GM21528 (cell line): Measurements from ENCODE around the gene RNF150.
"Not testable (repeated sequence)": the region's sequence is repeated elsewhere in the genome, so short reads cannot be mapped to it uniquely, and the experiment has no call there.

Source experiments
- ATAC-seq: cut with Tn5 transposase; IDR thresholded peaks from one replicate; pipeline ENCODE4 v1.9.1; 2021; ENCODE audit warnings: mild to moderate bottlenecking, moderate library complexity; ENCODE audit not compliant: unreplicated experiment, low FRiP score

Gene RNF150

DNA sequence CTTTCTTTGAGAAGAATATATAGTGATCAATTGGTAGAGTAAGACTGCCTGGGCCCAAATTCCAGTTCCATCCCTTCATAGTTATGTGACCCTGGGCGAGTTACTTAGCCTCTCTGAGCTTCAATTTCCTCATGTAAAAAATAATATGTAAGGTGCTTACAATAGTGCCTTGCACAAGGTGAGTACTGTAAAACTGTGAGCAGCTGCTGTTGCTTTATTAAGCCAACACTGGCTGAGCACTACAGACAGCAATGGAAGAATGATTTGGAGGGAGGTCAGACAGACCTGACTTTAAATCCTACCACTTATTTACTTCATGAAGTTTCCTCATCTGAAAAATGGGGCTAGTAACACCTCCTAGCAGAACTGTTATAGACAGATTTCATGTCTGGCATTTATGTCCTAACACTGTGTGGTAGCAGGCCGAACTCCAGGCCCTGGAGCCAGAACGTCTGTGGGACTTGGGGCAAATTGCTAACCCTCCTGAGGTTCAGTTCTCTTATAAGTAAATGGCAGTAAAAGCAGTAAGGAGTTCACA is 53.8 kb downstream of the RNF150 start:
- ATAC-seq = no peak

DNA sequence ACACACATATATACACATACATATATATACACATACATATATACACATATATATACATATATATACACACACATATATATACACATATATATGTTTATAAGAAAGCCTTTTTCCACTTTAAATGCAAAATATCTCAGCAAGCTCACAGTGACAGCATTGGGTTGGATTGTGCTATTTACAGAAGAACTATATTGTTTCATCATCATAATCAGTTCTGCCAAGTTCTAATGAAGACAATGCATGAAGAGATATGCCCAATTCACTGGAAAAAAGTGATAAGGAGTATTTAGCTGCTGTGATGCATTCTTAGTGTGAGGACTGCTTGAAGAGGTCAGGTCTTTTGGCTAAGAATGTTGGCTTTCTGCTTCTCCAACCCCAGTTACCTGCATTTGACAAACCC is 54.4 kb downstream of the RNF150 start:
- ATAC-seq = no peak

DNA sequence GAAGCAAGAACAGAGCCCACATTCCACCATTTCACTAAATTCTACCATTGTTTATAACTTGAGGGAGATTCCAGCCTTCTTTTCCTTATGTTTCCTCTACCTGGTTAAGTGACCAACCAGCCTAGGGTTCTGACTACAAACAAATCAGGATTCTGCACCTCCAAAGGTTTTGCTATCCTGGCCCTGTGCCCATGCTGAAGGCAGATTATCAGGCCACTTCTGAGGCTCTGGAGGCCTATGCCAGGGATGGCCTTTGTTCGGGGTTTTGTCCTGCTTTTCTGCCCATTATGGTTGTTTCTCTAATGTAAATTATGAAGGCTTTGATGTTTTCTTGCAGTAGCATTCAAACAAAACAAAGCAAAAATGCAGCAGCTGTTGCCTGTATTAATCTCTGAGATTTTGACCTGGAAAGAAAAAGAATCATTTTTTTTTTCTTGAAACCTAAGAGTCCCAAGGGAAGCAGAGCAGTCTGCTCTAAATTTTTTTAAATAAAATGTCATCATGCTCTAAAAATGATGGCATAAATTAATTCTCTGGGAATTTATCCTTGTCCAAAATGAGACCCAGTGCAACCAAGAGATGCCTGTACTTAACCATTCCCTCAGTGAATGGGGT is 55.6 kb downstream of the RNF150 start:
- no peak for ATAC-seq

DNA sequence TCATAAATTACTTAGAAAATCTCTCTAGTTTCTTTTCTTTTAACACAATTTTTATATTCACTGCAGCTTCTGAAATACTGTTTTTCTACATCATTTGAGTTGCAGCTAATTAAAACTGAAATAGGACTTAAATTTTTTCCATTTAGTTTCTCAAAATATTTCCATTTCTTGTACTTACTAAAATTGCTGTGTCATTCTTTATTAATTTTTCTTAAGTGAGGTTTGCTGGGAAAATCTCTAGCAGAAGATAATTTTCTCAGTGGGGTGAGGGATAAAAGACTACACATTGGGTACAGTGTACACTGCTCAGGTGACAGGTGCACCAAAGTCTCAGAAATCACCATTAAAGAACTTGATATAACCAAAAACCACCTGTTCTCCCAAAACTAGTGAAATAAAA is 57.7 kb downstream of the RNF150 start:
- ATAC-seq = no peak

DNA sequence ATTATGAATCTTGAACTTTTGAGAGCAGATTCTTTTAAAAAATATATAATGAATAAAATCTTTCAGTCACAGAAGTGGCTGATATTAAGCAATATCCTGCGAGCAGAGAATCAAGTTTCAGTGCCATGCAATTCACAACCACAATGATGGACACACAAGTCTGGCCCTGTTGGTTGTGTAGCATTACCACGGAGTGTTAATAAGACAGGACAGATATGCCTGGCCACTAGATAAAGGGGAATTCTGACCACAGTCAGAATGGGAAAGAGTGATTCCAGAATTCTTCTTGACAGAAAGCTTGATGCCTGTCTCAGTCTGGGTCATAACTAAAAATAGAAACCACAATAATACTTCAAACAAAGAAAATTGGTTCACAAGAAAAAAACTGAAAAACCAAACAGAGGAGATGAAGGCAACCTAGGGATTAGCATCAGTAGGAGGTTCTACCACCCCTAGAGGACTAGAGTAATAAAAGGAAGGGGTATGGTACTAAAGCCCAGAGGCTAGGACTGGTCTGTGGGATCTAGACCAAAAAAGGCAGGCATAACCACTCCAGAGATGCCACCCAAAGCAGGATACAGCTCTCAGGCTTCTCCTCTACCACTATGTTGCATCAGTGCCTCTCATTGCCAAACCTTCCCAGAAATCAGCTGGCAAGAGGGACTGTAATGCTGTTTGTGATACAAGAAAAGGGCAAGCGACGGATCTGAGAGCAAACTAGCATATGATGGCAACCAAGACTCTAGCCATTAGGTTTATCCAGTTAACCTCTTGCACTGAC is 59.0 kb downstream of the RNF150 start:
- ATAC-seq = no peak

DNA sequence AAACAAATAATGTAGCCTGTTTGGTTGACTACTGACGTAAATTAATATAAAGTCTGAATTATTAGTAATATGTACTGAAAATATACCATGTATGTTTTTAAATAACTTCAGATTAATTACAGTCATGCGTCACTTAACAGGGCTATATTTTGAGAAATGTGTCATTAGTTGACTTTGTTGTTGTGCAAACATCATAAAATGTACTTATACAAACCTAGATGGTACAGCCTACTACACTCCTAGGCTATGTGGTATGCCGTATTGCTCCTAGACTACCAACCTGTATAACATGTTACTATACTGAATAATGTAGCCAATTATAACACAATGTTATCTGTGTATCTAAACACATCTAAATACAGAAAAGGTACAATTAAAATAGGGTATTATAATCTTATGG is 66.6 kb downstream of the RNF150 start:
- no peak for ATAC-seq

DNA sequence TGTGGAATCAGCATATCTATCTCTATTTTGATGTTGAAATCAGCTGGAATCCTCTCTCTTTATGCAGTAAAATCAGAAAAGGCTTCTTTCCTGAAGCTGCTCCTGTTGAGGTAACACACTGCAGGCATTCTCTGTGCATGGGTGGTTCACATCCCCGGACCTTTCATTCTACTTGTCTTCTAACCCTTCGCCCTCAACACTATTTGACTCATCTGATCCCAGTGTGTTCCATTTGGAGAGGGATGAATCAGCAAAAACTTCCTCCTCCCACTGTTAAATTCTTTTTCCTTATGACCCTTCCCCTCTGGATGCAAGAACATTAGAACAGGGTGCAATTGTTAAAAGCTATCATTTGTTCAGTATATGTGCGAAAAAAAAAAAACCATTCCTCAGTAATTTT is 67.4 kb downstream of the RNF150 start:
- ATAC-seq = no peak

DNA sequence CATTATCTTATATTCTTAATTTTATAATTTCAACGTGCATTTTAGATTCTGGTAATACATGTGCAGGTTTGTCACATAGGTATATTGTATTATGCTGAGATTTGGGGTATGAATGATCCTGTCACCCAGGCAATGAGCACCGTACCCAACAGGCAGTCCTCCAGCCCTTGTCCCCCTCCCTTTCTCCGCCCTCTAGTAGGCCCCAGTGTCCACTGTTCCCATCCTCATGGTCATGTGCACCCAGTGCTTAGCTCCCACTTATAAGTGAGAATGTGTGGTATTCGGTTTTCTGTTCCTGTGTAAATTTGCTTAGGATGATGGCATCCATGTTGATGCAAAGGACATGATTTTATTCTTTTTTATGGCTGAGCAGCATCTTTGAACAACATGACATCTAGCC is 70.6 kb downstream of the RNF150 start:
- ATAC-seq = no peak

DNA sequence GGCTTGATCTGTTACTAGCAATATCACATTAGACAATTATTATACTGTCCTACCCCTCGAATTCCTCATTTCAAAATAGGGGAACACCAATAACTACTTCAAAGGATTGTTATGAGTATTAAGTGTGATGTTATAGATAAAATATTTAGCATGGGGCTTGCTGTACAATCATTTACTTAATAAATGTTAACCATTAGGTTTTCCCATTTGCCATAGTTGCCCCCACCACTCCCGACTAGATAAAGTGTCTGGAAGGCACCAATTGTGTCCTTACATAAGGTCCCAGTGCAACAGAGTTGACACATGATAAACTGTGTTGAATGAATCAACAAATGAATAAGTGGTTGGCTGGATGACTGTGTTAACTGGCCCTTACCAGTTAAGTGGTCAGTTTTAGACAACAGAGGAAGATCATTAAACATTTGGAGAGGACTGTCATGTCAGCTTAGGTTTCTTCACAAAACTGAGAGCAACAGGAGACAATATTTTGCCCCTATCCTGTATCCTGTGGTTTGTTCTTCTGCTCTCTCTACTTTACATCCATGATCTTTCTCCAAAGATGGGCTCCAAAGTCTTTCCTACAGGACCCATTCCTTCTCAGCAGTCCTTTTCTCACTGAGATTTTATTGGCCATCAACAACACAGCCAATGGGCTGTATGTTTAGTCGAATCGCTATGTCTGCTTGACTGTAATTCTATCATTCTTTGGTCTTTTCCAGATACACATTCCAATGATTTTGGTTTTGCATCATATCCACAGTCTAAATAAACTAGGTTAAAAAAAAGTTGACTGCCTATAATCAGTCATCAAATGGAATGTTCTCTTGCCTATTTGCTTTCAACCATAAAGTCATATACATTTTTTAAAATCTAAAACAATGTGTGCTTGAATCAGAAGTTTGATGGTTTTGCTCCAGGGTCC is 74.4 kb downstream of the RNF150 start:
- no peak for ATAC-seq

DNA sequence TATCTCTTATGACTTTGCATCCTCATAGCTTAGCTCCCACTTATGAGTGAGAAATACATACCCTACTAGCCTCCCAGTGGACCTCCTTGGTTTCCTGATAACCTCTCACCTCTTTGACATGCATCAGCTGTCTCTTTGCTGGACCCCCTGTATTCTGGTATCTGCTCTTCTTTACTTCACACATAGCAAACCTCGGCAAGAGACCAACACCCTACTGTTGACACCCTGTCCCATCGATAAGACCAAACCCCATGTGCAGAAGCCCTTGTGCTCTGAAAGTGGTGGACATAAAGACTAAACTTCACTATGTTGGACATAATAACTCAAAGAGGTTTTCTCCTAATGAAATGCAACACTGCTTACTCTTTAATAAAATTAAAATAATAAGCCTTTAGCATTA is 75.7 kb downstream of the RNF150 start:
- no peak for ATAC-seq

DNA sequence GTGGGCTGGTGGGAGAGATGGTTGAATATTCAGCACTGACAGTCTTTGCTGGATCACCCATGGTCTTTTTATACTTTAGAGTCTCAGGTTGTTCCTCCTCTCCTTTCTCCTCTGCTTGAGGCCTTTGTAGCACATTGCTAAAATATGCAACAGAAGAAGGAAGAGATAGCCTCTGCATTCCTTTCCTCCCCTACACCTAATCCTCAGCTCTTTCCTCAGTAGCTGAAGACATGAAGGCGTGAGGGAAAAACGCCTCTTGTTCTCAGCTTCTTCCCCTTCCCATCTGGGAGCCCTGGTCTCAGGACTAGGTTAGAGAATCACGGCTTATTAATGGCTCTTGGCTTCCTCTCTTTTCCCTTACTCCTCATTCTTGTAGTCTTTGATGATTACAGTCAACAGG is 76.8 kb downstream of the RNF150 start:
- ATAC-seq = no peak

DNA sequence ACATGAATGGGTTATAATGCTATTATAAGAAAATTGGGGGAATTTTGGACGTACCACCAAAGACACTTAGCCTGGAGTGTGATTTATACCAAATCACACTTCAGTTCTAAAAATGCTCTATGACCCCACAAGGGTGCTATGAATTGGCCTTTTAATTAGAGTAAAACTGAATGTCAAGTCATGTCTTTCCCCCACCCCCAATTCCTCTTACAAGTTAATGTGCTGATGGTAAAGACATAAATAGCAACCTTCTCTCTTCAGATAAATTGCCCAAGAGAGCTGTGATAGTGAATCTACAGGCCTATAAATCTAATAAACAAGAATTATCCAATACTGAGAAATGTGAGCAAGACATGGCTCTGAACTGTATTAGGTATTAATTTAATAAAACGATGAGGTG is 78.8 kb downstream of the RNF150 start:
- ATAC-seq = no peak

DNA sequence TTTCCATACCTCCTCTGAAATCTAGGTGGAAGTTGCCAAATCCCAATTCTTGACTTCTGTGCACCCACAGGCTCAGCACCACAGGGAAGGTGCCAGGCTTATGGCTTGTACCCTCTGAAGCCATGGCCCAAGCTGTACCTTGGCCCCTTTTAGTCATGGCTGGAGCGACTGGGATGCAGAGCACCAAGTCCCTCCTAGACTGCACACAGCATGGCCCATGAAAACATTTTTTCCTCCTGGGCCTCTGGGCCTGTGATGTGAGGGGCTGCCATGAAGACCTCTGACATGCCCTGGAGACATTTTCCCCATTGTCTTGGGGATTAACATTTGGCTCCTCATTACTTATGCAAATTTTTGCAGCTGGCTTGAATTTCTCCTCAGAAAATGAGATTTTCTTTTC is 82.3 kb downstream of the RNF150 start:
- not testable (repeated sequence) for ATAC-seq

DNA sequence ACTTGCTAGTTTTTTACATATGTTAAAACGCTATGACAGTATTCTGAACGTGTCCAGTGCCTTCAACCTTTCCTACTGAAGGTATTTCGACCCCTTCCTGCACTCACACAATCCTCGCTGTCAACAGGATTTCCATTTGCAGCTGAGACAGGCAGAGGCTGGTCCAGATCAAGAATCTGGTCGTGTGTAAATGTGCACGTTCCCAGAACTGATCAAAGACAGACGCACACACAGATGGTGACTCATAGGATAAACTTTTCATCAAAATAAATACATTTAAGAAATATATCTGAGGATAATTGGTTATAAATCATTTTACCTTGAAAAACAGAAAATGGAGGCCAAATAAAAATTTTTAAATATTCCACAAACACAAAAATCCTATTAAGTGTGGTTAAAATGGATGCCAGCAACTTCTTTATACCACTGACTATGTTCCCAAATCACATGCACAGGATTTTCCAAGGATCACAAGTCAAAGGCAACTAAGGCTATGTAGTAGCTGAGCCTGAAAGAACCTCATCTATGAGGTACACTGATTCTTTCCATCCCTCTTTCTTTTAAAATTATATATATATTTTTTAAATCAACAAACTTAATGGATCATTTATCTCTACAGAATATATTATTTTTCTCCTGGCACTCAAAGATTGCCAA is 85.9 kb downstream of the RNF150 start:
- ATAC-seq = no peak

DNA sequence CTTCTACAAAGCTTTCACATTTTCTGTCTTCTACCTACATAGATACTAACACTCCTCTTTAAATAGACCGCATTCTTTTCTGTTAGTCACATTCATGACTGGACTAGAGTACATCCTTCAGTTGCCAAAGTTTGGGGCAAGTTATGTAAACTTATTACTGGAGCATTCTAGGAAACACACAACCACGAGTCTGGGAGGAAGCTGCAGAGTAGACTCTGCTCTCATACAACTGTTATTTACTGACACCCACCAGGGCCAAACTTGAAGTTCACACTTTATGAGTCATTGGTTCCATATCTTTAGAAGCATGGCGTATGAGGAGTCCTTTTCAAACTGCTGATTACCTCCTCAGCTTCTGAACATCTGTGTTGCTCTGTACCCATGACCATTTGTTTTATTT is 87.0 kb downstream of the RNF150 start:
- ATAC-seq = no peak

DNA sequence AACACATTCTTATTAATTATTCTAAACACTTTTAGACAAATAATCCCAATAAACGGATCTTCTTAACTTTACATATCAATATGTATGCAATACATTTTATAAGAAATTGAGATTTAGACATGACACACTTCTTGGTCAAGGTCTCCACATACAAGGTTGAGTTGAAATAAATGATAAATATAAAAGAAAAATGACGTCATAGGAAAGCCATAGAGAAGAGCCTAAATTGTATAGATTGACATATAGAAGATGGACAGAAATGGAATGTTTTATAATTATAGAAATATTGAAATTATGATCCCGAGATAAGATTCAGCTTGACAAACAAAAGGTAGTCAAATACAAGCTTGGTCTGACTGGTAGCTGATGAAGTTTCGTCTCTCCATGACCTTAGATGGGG is 87.4 kb downstream of the RNF150 start:
- no peak for ATAC-seq

DNA sequence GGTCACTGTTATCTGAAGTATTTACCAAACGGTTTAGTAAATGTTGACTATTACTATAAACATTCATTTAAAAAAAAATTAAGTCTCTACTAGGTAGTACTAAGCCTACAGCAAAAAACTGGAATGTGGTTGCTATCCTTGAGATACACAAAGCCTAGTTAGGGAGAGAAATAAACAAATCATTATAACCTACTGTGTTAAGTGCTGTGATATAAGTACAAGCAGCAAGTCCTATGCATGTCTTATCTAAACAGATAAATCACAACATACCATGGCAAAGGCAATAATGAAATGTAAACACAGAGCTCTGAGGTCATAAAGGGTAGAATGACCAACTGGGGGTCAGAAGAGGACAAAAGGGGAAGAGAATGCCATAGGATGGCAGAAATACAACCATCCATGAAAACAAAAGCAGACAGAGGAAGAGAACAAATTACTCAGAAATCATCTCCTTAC is 92.2 kb downstream of the RNF150 start:
- no peak for ATAC-seq

DNA sequence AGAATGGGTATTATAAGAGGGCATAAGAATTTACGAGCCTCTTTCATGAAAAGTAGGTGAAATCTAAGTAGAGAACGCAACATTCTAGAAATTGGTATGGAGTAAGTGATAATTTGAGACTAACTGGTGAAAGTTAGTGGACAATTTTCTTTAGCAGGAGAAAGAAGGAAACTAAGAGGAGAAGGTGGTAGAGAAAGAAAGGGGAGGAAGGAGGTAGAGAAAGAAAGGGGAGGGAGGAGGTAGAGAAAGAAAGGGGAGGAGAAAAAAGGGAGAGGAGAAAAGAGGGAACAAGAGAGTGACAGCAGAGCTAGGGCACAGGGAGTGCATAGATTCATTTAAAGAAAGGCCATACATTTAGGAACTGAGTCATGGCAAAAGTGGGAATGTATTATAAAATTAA is 94.1 kb downstream of the RNF150 start:
- no peak for ATAC-seq

DNA sequence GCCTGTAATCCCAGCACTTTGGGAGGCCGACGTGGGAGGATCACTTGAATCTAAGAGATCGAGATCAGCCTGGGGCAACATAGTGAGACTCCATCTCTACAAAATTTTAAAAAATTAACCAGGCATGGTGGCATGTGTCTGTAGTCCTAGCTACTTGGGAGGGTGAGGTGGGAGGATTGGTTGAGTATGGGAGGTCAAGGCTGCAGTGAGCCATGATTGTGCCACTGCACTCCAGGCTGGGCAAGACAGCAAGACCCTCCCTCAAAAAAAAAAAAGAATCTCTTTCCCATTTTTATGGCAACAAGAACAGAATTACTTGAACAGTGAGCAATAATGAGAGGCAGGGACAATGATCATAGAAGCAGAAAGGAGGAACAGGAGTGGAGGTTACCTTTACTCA is 94.8 kb downstream of the RNF150 start:
- no peak for ATAC-seq

DNA sequence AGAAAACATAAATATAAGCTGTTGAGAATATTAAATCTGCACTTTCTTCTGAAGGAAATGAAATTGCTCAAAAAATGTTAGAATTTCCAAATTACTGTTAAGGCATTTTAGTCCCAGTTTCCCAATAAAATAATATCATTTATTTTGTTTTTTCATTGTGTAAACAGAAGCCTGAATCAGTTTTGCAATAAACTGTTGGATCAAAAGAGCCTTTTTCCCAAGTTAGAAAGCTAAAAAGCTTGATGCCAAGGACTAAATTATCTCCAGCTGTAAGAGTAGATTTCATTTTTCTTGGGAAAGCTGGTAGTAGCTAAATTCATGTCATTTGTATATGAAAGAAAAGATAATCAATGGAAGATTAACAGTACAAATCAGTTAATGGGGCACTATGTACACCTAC is 95.8 kb downstream of the RNF150 start:
- ATAC-seq = no peak

DNA sequence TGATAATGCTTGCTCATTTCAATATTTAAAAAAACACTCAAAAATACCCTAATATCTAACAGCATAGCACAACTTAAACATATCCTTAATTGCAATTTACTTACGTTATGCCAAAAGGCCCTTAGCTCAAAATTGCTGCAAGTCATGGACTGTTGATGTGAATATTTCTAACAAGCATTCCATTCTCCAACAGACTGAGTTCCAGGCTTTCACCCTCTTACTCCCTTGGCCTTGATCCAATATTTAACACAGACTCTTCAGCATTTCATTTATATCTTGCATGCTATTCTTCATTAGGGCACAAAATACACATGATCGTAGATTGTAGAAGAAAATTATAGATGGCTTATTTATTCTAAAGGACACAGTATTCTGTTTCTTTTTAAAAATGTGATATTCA is 96.5 kb downstream of the RNF150 start:
- ATAC-seq = no peak
